Spinal cord (tissue), 10 donors: Measurements from ENCODE around the gene KCNAB1. TPM values are rescaled to one million over a fixed set of nuclear protein-coding genes. Genes with fewer than 3 reads are reported as not detected.
A peak's percentile ranks its signal among the peaks of the same experiment; 100 is the strongest.
"Not testable (repeated sequence)": the region's sequence is repeated elsewhere in the genome, so short reads cannot be mapped to it uniquely, and the experiment has no call there.

ENCODE experiments used
- DNase-seq, 6 donors: peaks; one replicate each; pipeline versions ENCODE4 v3.0.0 to v3.0.0-alpha.2; 2013 to 2015; ENCODE audit warnings: low spot score in 6 of 6, low read depth in 4 of 6
- H3K27ac ChIP-seq: one replicate; pipeline ENCODE4 v1.5.1; 2013; ENCODE audit warnings: low read depth, low read length, control low read depth
- H3K27me3 ChIP-seq: one replicate; pipeline ENCODE4 v1.6.1; 2013; ENCODE audit warnings: low read length; ENCODE audit not compliant: control insufficient read depth, insufficient read depth
- H3K36me3 ChIP-seq: one replicate; pipeline ENCODE4 v1.6.1; 2013; ENCODE audit warnings: low read length; ENCODE audit not compliant: control insufficient read depth, insufficient read depth
- H3K4me1 ChIP-seq: one replicate; pipeline ENCODE4 v1.6.1; 2013; ENCODE audit warnings: low read length; ENCODE audit not compliant: control insufficient read depth, insufficient read depth
- H3K4me3 ChIP-seq: one replicate; pipeline ENCODE4 v1.5.1; 2013; ENCODE audit warnings: low read depth, low read length, control low read depth
- H3K9me3 ChIP-seq: one replicate; pipeline ENCODE4 v1.6.1; 2013; ENCODE audit warnings: low read length; ENCODE audit not compliant: control insufficient read depth, insufficient read depth
- WGBS: methylation state at CpG from one replicate; pipeline ENCODE4 v1.1.5; 2013; ENCODE audit warnings: missing lambda C conversion rate; ENCODE audit not compliant: insufficient coverage; 5-methylcytosine and 5-hydroxymethylcytosine counted together
- polyA plus RNA-seq, 2 donors: library from polyadenylated mRNA; unstranded; fragments of 120-200 nt; gene quantifications; one replicate each; pipeline ENCODE4 v1.2.1, GENCODE V29; 2013; ENCODE audit not compliant: insufficient read length in 2 of 2
- total RNA-seq, 2 donors: library from RNA; depleted of rRNA in 1 of 2; stranded (reverse); fragments of 120-200 nt in 1 of 2; fragments of >200 nt in 1 of 2; gene quantifications; one replicate each; pipeline versions ENCODE4 v1.2.3 to v1.2.4, GENCODE V29; 2013 to 2014
- donor health status: healthy.

Gene KCNAB1
- total and polyA plus RNA-seq, 4 donors, result 10.1 to 27.5 (median 22.6) TPM

GRCh38 chr3:156099984-156100383, 20.4 kb upstream of the KCNAB1 start:
- H3K27me3 ChIP-seq, H3K27ac ChIP-seq, H3K4me3 ChIP-seq, H3K36me3 ChIP-seq, H3K9me3 ChIP-seq, H3K4me1 ChIP-seq, DNase-seq: not testable (repeated sequence)
- WGBS, result 96% methylated on average over 6 of the region's 9 CpGs

- Histone ChIP-seq H3K27ac (no peak overlapping the region), H3K27me3 (no peaks in the 10 kb centered on the region), H3K9me3 (no peaks in the 10 kb centered on the region), H3K4me3 (no peak overlapping the region), H3K4me1 (peaks cover 6% of the 10 kb centered on the region), H3K36me3 (no peaks in the 10 kb centered on the region)
- 50% methylated on average over 1 of the region's 4 CpGs for WGBS
- DNase-seq, result no peak
Measured at GRCh38 chr3:156102267-156102931, 18.0 kb upstream of the KCNAB1 start.

DNA sequence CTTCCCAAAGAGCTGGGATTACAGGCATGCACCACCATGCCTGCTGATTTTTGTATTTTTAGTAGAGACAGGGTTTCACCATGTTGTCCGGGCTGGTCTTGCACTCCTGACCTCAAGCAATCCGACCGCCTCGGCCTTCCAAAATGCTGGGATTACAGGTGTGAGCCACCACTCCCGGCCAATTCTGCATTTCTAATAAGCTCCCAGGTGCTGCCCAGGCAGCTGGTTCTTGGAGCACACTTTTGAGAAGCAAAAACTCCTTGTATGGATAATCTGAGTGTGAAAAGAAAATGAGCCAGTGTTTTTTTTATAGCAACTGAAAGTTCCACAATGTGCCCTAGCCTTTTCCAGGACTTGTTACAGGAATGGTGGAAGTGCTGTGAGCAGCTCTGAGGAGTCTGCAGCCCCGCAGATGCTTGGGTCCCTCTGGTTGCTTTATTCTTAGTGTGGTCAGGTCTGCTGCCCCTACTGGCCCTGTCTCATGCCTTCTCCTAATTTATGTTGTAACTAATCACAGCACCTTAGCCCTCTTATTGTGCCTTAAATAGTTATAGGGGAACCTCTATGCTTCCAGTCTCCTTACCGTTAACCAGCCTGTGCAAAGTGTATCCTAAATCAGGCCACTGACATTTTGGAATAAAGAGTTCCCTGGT, 13.5 kb upstream of the KCNAB1 start:
- Histone ChIP-seq H3K27ac (no peak overlapping the region), H3K4me3 (no peak overlapping the region), H3K36me3 (no peaks in the 10 kb centered on the region), H3K27me3 (no peaks in the 10 kb centered on the region), H3K4me1 (peaks cover 6% of the 10 kb centered on the region), H3K9me3 (no peaks in the 10 kb centered on the region)
- 88% methylated on average over 6 of the region's 7 CpGs for WGBS
- DNase-seq, result no peak

GRCh38 chr3:156107504-156107903, 12.9 kb upstream of the KCNAB1 start:
- WGBS, result 52% methylated on average over 2 of the region's 5 CpGs

DNA sequence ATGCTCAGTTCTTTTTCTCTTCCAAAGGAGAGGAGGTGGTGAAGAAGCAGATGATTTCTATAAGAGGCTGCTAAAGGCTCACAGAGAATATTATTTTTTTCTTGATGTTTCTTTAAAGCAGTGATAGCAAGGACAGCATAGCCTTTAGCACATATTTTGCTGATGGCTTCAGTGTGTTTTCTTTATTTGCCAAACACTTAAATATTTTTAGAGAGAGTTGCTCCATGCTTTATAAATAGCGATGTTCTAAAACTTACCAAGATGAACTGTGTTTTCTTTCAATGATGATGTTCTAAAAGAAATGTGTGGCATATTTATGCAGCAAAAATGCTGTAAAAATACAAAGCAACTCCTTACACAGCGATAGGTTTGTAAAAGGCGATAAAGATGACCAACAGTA, 11.8 kb upstream of the KCNAB1 start:
- Histone ChIP-seq H3K9me3 (no peaks in the 10 kb centered on the region), H3K4me1 (peaks cover 6% of the 10 kb centered on the region), H3K27me3 (no peaks in the 10 kb centered on the region), H3K4me3 (no peak overlapping the region), H3K36me3 (no peaks in the 10 kb centered on the region), H3K27ac (no peak overlapping the region)
- no peak for DNase-seq
- 100% methylated on average over 1 of the region's 3 CpGs for WGBS

More at GRCh38 chr3:156107504-156107903, 12.9 kb upstream of the KCNAB1 start:
- H3K4me1 ChIP-seq, result peaks cover 6% of the 10 kb centered on the region
- H3K27me3 ChIP-seq, result no peaks in the 10 kb centered on the region
- peak in 1 of 6 donors; percentile 6 for DNase-seq
- no peak overlapping the region for H3K4me3 ChIP-seq
- H3K36me3 ChIP-seq, result no peaks in the 10 kb centered on the region
- no peak overlapping the region for H3K27ac ChIP-seq
- no peaks in the 10 kb centered on the region for H3K9me3 ChIP-seq

DNA sequence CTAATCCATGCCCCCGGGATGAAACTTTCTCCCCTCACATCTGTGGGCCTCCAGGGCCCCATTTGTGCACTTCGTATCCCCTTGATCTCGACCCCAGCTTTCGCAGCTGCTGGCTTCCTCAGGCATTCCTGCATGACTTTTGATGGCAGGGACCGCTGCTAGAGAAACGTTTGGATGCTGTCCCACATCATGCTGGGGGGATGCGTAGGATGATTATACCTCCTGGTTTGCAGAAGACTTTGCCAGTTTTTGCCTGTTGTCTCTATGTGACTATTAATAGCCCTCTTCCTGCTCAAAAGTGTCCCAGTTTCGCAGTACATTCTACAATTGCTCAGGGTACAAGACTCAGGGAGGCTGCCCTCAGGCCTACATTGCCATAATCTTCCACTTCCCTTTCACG, 10.4 kb upstream of the KCNAB1 start:
- WGBS, result 70% methylated on average over 8 of the region's 9 CpGs
- no peaks in the 10 kb centered on the region for H3K27me3 ChIP-seq
- H3K4me1 ChIP-seq, result peaks cover 6% of the 10 kb centered on the region
- no peak overlapping the region for H3K27ac ChIP-seq
- H3K9me3 ChIP-seq, result no peaks in the 10 kb centered on the region
- no peaks in the 10 kb centered on the region for H3K36me3 ChIP-seq
- peak in 1 of 6 donors; percentile 25 for DNase-seq
- no peak overlapping the region for H3K4me3 ChIP-seq

DNA sequence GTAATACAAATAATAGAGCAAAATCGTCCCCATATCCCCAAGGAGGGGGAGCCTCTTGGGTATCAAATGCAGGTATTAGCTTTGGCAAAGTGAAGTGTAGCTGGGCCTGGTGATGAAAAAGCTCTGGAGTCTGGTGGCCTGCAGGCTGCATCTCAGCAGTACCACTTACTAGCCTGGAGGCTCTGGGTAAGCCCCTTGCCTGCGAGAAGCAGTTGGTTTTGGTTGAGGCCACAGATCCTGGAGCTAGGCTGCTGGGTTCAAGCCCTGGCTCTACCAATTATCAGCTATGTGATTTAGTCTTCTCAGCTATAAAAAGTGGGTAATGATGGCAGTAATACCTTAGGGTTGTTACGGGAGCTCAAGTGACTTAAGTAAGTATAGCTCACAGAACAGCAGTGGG, 6.1 kb downstream of the KCNAB1 start:
- Histone ChIP-seq H3K4me3 (no peak overlapping the region), H3K36me3 (no peaks in the 10 kb centered on the region), H3K4me1 (no peaks in the 10 kb centered on the region), H3K9me3 (no peaks in the 10 kb centered on the region), H3K27me3 (no peaks in the 10 kb centered on the region), H3K27ac (no peak overlapping the region)
- no peak for DNase-seq
- no CpG with 5 or more reads among the region's 3 CpGs for WGBS

- Histone ChIP-seq H3K4me3 (no peak overlapping the region), H3K9me3 (no peaks in the 10 kb centered on the region), H3K27me3 (no peaks in the 10 kb centered on the region), H3K36me3 (no peaks in the 10 kb centered on the region), H3K27ac (no peak overlapping the region), H3K4me1 (no peaks in the 10 kb centered on the region)
- no peak for DNase-seq
- WGBS, result no CpG with 5 or more reads among the region's 3 CpGs
Measured at GRCh38 chr3:156131241-156131640, 10.9 kb downstream of the KCNAB1 start.

- Histone ChIP-seq H3K4me3 (no peak overlapping the region), H3K27ac (no peak overlapping the region)
Measured at GRCh38 chr3:156131799-156132198, 11.4 kb downstream of the KCNAB1 start.

DNA sequence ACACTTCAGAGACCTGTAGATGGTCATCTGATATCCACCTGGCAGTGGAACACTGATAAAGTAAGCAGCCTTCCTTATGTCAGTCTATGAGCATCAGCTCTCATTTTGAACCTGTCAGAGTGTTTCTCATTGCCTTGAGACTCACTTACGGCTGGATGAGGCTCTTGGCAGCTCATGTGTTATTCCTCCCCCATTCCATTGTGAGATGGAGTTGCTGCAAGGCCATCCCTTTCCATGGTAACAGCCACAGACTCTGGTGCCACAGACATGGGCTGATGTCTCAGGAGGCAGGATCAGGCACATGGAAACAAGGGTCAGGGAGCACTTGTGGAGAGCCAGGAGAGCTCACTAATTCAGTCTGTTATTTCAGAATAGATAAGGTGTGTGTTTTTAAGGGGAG, 11.9 kb downstream of the KCNAB1 start:
- DNase-seq, result peak in 3 of 6 donors; percentile 7 to 54 (median 22)
- Histone ChIP-seq H3K36me3 (no peaks in the 10 kb centered on the region), H3K4me3 (no peak overlapping the region), H3K9me3 (no peaks in the 10 kb centered on the region), H3K27ac (no peak overlapping the region), H3K4me1 (no peaks in the 10 kb centered on the region), H3K27me3 (no peaks in the 10 kb centered on the region)
- 33% methylated on average over 1 of the region's 1 CpG for WGBS

More at GRCh38 chr3:156131799-156132198, 11.4 kb downstream of the KCNAB1 start:
- no peaks in the 10 kb centered on the region for H3K27me3 ChIP-seq
- H3K9me3 ChIP-seq, result no peaks in the 10 kb centered on the region
- DNase-seq, result no peak
- H3K36me3 ChIP-seq, result no peaks in the 10 kb centered on the region
- no peaks in the 10 kb centered on the region for H3K4me1 ChIP-seq
